Sigmoid colon (tissue), 4 donors: ENCODE data around the gene ATXN7.

Source experiments
- CTCF ChIP-seq, 4 experiments: fragments of 450-650 bp in 3 of 4; fragments of 200-600 bp in 1 of 4; IDR thresholded peaks; one replicate each; pipeline ENCODE4 v1.5.1; 2016 to 2019; ENCODE audit warnings: antibody characterized with exemption in 4 of 4, mild to moderate bottlenecking in 3 of 4, moderate library complexity in 2 of 4
- POLR2AphosphoS5 ChIP-seq, 4 donors: sonication (generic); formaldehyde crosslinking; IDR thresholded peaks; one replicate each; pipeline ENCODE4 v1.6.1; 2017; ENCODE audit warnings: antibody characterized with exemption in 4 of 4

DNA sequence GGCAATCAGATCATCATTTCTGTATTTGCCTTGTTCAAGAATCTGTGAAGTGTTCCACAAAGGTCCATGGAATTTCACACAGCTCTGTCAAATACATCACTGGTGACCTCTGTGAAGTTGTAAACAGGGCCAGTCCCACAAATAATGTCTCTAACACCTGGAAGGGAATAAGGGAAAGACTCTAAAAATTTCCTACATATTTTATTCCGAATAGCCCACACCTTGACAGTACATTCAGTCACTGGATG lies 44.6 kb upstream of the ATXN7 start, which contains the start of gene C3orf49:
- TF ChIP-seq CTCF (IDR thresholded peaks at IDR 0.05) (no peak), POLR2AphosphoS5 (IDR thresholded peaks at IDR 0.05) (no peak)
